CD4-positive, alpha-beta T cell treated with Interleukin-6 at 100 ng/mL for 8 hours (primary cell): ENCODE measurements around the gene KHDC1.
"Not testable (repeated sequence)": the region's sequence is repeated elsewhere in the genome, so short reads cannot be mapped to it uniquely, and the experiment has no call there.

Experiments
- DNase-seq: peaks from one replicate; pipeline ENCODE4 v3.0.0-alpha.2; 2020; ENCODE audit warnings: mixed read lengths, low spot score

The KHDC1 gene, protein sequence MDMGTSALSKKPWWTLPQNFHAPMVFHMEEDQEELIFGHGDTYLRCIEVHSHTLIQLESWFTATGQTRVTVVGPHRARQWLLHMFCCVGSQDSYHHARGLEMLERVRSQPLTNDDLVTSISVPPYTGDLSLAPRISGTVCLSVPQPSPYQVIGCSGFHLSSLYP

GRCh38 chr6:73262671-73263569 is at the start of gene KHDC1:
TSS of gene KHDC1 (minus strand) at chr6:73263196. CDS start at chr6:73242517, 20,679 bp downstream.
- peak; percentile 57 for DNase-seq

DNA sequence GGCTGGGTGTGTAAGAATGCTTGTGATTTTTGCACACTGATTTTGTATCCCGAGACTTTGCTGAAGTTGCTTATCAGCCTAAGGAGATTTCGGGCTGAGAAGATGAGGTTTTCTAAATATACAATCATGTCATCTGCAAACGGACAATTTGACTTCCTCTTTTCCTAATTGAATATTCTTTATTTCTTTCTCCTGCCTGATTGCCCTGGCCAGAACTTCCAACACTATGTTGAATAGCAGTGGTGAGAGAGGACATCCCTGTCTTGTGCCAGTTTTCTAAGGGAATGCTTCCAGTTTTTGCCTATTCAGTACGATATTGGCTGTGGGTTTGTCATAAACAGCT is 47.5 kb upstream of the KHDC1 start:
- not testable (repeated sequence) for DNase-seq

GRCh38 chr6:73309785-73310502 is 46.9 kb upstream of the KHDC1 start:
- peak; percentile 37 for DNase-seq

- no peak for DNase-seq
Measured at GRCh38 chr6:73309535-73309784, 46.5 kb upstream of the KHDC1 start.

DNA sequence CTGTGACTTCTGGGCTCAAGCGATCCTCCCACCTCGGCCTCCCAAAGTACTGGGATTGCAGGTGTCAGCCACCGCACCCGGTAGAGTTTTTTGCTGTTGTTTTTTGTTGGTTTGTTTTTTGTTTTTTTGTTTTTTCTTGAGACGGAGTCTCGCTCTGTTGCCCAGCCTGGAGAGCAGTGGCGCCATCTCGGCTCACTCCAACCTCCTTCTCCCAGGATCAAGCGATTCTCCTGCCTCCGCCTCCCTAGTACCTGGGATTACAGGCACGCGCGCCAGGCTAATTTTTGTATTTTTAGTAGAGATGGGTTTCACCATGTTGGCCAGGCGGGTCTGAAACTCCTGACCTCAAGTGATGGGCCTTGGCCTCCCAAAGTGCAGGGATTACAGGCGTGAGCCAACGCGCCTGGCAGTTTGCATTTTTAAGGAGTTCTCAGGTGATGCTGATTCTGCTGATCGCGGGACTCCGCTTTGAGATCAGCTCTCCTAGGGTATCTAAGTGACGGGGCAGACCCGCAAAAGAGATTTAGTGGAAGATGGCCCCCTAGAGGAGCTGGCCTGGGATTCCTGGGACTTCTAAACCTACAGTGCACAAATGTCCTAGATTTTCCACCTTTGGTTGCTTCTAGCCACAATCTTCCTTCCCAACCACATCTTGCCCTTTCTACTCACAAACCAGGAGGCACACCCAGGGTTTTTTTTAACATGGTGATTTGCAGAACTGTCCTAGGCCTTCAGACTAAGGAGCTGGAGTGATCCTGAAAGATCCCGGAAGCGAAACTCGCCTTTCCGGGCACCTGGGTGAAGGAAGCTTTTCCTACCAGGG is 45.9 kb upstream of the KHDC1 start:
- DNase-seq: no peak

DNA sequence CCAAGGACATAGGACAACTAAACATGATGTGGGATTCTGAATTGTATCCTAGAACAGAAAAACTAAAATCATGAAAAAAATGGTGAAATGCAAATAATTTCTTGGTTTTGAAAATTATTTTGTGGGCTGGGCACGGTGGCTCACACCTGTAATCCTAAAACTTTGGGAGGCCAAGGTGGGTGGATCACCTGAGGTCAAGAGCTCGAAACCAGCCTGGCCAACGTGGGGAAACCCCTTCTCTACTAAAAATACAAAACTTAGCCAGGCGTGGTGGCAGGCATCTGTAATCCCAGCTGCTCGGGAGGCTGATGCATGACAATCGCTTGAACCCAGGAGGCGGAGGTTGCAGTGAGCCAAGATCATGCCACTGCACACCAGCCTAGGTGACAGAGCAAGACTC is 40.8 kb upstream of the KHDC1 start:
- DNase-seq: not testable (repeated sequence)

DNA sequence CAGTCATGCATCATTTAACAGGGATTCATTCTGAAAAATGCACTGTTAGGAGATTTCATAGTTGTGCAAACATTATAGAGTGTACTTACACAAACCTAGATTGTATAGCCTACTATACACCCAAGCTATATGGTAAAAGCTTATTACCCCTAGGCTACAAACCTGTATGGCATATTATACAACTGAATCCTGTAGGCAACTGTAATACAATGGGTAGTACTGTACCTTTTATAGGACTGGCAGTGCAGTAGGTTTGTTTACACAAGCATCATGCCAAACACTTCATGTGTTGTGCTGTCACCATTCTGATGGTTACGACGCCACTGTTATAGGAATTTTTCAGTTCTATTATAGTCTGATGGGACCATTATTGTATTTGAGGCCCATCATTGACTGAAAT is 39.3 kb upstream of the KHDC1 start:
- DNase-seq: no peak

DNA sequence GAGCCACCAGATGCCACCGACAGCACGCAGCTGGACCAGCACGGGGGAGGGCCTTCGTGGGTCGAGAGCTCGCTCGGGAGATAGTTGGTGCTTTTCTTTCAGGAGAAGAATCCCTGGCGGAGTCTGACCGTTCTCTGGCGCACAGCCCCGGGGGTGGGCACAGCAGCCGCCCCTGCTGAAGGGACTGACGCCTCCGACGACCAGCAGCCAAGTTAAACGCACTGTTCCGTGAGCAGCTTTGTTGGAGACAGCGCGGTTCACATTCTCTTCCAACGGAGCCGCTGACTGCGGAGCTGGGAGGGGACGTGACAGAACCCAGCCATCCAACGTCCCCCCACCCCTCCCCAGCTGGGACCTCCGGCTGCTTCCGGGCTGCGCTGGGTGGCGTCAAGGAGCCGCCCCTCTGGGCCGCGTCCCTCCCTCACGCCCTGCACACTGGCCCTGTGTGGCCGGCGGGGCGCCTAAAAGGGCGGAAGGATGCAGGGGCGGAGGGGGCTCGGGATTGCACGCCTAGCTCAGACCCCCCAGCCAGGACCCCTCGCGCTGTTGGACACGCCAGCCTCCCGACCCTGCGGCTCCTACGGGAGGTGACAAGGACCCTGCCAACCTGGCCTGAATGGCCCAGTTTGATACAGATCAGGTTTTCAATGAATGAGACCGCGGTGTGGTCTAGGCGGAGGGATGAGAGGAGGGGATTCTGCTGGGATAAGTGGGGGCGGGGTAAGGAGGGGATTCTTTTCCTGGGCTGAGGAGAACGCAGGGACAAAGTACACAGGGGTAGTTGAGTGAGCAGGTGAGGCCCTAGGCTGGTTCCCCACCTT is 36.4 kb upstream of the KHDC1 start:
- DNase-seq: no peak

- DNase-seq: no peak
Measured at GRCh38 chr6:73293331-73293730, 30.3 kb upstream of the KHDC1 start.

DNA sequence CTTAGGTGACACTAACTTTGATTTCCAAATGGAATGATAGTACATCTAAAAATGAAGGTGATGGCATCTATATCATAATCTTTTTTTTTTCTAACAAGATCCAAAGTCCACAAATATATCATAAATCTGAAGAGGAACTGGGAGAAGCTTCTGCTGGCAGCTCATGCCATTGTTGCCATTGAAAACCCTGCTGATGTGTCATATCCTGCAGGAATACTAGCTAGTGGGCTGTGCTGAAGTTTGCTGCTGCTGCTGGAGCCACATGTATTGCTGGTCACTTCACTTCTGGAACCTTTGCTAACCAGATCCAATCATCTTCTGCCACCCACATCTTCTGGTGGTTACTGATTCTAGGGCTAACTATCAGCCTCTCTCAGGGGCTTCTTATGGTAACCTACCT is 27.4 kb upstream of the KHDC1 start:
- no peak for DNase-seq

- no peak for DNase-seq
Measured at GRCh38 chr6:73286752-73287151, 23.8 kb upstream of the KHDC1 start.

- DNase-seq: no peak
Measured at GRCh38 chr6:73285674-73286283, 22.8 kb upstream of the KHDC1 start.

- DNase-seq: no peak
Measured at GRCh38 chr6:73282871-73283270, 19.9 kb upstream of the KHDC1 start.

DNA sequence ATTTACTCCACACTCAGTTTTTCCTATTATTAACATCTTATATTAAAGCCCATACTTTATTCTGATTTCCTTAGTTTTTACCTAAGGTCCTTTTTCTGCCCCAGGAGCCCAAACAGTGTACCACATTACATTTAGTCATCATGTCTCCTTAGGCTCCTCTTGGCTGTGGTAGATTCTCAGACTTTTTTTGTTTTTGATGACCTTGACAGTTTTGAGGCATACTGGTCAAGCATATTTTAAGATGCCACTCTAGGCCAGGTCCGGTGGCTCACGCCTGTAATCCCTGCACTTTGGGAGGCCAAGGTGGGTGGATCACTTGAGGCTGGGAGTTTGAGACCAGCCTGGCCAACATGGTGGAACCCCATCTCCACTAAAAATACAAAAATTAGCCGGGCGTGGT is 18.7 kb upstream of the KHDC1 start:
- not testable (repeated sequence) for DNase-seq

DNA sequence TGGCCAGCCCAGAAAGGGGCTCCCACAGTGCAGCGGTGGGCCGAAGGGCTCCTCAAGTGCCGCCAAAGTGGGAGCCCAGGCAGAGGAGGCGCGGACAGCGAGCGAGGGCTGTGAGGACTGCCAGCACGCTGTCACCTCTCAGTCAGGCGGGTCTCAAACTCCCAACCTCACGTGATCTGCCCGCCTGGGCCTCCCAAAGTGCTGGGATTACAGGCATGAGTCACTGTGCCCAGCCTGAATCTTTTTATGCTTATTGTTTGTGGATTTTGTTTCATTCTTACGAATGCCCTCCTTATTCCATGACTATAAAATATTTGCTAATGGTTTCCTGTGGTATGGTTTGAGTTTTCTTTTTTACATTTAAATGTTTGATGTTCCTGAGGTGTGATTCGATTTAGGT is 6.3 kb upstream of the KHDC1 start:
- DNase-seq: not testable (repeated sequence)

DNA sequence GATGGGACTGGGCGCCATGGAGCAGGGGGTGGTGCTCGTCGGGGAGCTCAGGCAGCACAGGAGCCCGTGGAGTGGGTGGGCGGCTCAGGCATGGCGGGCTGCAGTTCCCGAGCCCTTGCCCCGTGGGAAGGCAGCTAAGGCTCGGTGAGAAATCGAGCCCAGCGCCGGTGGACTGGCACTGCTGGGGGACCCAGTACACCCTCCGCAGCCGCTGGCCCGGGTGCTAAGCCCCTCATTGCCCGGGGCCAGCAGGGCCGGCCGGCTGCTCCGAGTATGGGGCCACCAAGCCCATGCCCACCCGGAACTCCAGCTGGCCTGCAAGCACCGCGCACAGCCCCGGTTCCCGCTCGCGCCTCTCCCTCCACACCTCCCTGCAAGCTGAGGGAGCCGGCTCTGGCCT is 5.9 kb upstream of the KHDC1 start:
- DNase-seq: not testable (repeated sequence)

- no peak for DNase-seq
Measured at GRCh38 chr6:73264446-73264845, 1.4 kb upstream of the KHDC1 start.

DNA sequence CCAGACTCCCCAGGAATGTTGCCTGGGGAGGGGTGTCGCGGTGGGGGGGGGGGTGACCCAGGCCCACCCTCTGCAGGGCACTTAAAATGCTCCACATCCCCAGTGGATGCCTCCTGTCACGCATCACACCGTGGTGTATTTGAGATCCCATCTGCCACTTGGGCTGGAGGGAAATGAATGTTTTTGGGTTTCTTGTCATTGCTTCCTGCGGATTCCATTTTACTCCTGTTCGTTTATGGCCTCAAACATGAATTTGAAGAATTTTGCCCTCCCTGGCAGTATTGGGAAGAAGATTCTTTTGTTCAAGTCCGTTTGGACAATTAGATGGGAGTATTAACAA is 544 bp upstream of the KHDC1 start:
- DNase-seq: no peak

DNA sequence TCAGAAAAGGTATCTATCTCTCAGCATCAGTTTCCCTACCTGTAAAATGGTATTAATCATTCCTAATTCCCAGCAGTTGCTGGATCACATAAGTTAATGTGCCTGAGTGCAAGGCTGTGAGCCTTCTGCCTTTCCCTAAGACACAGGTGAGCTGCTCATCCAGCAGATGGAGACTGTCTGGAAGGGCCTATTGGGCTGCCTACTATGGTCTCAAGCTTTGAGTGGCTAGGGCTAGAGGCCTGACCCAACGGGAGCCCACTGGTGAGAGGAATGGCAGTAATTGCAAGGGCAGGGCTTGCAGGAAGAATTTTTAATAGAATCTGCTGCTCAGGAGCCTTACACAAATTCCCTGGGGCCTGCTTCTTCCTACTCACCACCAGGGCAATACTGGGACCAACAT is 4.3 kb downstream of the KHDC1 start:
- no peak for DNase-seq

DNA sequence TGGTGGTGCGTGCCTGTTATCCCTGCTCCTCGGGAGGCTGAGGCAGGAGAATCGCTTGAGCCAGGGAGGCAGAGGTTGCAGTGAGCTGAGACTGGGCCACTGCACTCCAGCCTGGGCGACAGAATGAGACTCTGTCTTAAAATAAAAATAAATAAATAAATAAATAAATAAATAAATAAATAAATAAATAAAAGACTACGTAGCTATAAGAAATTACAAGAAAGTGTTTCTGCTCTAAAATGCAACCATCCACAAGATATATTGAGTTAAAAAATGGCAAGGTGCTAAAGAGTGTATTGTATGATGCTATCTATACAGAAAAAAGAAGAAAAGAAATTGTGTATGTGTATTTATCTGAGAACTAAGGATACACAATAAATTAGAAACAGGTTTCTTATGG is 8.7 kb downstream of the KHDC1 start:
- DNase-seq: not testable (repeated sequence)

- DNase-seq: no peak
Measured at GRCh38 chr6:73252703-73253102, 10.3 kb downstream of the KHDC1 start.
